GM19372 (cell line): ENCODE results near the gene LVRN.

Experiments used
- ATAC-seq: cut with Tn5 transposase; IDR thresholded peaks from one replicate; pipeline ENCODE4 v1.9.1; 2021; ENCODE audit warnings: mild to moderate bottlenecking, low read depth, moderate library complexity; ENCODE audit not compliant: unreplicated experiment

The LVRN gene

DNA sequence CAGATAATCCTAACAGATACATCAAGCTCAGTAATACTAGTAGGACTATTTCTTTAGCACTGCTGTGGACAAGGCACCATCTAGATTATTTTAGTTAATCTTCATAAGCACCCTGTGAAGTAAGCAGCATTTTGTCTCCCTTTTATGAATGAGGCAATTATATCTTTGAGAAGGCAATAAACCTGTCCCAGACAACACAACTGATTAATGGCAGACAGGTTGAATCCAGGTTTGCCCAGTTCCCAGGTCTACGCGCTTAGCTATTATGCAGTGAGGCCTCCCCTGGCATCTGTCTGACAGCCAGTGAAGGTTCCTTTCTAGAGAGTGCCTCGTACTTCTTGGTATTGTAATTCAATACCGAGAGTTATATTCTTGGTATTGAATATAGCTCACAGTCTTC, 9.7 kb upstream of the LVRN start:
- ATAC-seq, result no peak

DNA sequence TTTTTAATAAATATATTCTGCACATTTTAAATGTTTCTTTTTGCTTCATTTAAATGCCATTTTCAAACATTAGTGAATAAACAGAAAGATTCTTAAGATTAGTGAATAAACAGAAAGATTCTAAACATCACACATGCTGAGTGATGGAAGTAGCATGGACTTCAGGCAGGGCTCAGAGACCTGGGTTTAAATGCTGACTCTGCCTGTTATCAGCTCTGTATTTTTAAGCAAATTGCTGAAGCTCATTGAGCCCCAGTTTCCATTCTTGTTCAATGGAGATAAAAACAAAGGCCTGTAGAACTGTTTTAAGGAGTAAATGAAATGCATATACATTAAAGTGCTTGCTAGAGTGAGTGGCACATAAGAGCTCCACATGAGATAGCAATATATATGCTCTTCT, 8.1 kb upstream of the LVRN start:
- ATAC-seq, result no peak

DNA sequence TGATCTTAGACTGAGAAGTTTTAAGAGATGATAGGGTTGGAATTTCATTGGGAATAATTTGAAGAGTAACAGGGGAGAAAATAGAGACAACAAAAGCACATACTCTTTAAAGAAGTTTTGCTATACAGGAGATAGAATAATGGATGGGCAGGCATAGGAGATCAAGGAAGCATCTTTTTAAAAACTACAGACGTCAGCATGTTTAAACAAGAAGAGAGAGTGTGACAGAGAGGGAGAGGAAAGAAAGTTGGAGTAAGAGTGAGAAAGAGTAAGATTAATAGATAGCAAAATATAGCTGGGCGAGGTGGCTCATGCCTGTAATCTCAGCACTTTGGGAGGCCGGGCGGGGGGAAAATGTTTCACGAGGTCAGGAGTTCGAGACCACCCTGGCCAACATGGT, 5.3 kb upstream of the LVRN start:
- no peak for ATAC-seq

DNA sequence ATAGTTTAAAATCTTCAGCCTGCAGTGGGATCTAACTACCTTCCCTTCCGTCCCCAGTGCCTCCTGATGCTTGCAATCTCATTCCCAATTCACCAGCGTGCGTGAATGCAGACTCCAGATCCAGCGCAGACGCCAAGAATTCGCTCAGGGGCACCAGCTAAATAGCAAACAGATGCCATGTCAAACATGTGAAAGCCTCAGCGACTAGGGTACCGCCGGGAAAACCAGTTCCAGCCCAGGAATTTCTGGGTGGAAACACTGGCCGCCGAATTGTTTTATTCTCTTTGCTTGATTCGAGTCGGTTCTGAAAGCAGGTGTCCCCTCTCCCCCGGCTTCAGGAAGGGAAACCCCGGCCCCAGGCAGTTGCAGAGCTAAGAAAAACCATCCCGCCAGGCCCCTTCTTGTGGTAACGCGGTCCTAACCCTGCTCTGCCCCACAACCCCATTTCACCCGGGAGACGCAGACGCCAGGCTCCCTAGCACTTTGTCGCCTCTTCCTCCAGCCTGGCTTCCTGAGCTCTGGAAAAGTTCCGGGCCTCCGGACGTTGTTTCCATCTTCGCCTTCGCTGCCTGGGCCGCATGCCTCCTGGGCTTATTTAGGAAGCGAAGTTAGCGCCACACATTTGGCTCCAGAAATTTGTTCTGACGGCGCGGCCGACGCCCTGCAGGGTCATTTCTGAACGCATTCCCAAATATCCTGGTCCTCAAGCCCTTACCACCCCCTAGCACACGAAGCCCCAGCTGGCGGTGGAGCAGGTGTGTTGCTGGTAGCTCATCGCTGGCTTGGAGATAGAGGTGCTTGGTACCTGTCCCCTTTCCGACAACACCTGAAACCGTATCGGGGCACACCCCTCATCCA, 665 bp upstream of the LVRN start:
- ATAC-seq, result no peak

DNA sequence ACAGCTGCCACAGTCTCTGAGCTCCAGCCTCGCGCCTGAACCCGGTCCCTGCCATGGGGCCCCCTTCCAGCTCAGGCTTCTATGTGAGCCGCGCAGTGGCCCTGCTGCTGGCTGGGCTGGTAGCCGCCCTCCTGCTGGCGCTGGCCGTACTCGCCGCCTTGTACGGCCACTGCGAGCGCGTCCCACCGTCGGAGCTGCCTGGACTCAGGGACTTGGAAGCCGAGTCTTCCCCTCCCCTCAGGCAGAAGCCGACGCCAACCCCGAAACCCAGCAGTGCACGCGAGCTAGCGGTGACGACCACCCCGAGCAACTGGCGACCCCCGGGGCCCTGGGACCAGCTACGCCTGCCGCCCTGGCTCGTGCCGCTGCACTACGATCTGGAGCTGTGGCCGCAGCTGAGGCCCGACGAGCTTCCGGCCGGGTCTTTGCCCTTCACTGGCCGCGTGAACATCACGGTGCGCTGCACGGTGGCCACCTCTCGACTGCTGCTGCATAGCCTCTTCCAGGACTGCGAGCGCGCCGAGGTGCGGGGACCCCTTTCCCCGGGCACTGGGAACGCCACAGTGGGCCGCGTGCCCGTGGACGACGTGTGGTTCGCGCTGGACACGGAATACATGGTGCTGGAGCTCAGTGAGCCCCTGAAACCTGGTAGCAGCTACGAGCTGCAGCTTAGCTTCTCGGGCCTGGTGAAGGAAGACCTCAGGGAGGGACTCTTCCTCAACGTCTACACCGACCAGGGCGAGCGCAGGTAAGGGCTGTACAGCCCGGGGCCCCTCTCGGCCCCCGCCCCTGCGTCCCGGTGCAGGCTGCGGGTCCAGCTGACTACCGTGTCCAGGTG, 509 bp downstream of the LVRN start:
- no peak for ATAC-seq

DNA sequence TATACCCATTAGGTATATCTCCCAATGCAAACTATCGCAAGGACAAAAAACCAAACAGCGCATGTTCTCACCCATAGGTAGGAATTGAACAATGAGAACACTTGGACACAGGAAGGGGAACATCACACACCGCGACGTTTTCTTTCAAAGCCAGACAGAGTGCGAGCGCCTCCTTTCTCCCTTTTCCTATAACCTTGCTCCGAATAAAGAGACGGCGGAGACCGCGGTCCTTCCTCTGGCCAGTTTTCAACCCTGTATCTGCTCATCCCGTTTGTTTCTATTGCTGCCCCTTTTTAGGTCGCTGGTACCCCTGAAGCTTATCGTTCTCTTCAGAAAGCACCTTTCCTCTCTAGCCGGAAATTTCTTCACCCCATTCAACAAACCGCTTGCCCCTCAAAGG, 1.3 kb downstream of the LVRN start:
- ATAC-seq, result no peak

DNA sequence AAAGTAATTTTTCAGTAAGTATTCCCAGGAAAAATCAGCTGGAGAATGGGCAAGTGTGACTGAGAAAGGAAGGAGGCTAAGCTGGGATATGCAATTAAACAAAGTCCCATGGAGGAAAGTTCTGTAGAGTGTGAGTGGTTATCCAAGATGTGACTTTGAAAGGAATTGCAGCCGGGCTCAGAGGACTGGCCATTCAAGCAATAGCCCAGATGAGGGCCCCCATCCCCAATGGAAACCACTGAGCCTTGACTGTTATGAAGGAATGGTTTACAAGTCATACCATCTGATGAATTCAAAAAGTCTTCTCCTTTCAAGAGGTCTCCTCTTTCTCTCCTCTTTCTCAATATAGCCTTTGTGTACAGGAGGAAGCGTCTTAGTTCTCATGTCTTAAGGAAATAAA, 6.5 kb downstream of the LVRN start:
- ATAC-seq, result no peak

DNA sequence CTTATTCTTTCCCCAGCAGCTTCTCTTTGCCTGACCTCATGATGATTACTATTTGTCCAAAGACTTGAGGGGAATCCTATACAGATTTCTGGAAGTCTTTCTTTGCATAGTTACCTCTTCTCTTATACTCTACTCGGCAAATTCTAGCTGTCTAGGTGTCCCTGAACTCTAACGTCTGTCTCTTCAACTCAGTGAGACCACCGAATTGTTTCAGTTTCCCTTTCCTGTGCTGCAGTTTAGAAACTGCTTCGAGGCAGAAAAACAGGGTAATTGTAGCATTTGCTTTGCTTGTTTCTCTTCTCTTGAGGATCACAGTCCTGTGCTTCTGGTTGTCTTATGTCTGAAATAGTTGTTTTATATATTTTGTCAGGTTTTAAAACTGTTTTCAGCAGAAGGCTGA, 14.8 kb downstream of the LVRN start:
- peak; percentile 82 for ATAC-seq

DNA sequence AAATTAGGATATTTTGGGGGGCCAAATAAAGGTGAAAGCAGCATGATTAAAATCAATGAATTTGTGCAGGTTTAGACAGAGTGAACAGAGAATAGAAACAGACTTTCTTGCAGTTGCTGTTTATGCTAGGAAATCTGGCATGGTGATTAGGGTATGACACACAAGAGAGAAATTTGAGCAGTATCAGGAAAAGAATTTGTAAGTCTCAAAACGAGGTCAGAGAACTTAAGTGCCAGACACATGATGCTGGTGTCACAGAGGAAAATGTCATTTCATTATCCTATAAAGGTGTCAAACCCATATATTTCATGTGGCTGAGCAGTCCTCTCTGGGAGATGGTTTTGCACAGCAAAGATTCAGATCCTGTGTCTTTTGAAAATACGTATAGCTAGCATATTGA, 15.7 kb downstream of the LVRN start:
- ATAC-seq, result no peak

DNA sequence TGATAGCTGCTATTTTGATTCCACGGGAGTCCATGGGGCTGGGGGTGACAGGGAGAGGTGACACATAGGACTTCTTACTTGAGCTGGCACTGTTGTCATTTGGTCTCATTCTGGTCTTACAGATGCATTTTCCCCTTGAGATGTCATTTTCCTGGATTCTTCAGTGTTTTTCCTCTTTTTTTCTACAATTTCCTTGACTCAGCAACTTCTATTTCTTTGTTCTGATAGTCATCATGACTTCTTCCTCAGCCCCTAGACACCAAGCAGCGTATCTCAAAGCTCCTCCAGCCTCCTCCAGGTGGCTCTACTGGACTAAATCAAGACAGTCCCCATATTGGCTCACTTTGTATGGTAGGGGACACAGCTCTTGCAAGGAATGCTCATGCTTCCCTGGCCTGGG, 16.5 kb downstream of the LVRN start:
- no peak for ATAC-seq

DNA sequence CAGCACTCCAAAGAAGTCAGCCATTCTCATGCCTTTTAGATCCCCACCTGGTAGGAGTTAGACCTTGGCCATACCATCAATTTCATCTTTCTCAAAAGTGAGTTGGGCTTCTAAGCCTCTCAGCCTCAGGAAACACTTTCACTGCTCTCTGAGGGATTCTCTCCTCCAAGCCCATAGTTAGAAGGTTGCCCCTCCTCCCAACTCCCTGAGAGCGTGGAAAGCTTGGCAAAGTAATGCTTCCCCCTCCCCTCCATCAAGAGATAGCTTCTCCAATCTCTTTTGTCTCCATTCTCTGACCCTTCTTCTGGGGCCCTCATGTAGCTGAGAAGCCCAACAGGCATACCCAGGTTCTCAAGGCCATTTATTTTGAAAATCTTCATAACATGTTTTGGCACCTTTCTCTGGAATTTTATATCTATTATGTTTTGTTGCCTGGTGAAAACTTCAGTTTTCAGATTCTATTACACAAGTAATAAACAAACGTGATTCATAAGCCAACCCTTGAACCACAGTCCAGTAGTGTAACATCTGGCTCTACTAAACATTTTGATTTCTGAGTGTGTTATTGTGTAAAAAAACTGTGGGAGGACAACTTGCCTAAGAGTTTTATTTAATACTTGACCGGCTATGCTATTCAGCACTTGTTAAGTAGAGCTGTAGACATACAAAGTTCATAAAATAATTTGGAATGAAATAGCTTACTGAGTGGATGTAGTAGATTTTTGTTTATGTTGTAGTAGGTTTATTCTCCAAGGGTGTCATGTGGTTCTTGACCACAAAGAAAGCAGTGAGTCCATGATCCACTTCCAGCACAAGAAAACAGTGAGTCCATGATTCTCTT, 17.1 kb downstream of the LVRN start:
- ATAC-seq, result no peak

DNA sequence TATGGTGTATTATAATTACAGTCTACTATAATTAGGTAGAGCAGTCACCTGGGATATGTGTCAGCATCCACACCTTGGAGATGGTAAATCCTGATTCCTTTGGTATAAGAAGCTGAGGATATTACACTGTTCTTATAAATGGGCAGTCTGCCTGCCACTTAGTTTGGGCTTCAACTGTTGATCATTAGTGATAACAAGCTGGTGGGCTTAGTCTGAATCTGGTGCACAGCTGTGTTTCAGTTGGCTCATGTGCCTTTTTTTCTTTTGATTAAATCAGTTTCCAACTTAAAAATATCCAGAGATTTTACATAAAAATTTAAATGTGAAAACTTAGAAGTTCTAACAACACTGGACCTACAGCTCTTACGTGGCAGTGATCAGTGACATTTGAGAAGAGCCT, 21.2 kb downstream of the LVRN start:
- ATAC-seq, result no peak

DNA sequence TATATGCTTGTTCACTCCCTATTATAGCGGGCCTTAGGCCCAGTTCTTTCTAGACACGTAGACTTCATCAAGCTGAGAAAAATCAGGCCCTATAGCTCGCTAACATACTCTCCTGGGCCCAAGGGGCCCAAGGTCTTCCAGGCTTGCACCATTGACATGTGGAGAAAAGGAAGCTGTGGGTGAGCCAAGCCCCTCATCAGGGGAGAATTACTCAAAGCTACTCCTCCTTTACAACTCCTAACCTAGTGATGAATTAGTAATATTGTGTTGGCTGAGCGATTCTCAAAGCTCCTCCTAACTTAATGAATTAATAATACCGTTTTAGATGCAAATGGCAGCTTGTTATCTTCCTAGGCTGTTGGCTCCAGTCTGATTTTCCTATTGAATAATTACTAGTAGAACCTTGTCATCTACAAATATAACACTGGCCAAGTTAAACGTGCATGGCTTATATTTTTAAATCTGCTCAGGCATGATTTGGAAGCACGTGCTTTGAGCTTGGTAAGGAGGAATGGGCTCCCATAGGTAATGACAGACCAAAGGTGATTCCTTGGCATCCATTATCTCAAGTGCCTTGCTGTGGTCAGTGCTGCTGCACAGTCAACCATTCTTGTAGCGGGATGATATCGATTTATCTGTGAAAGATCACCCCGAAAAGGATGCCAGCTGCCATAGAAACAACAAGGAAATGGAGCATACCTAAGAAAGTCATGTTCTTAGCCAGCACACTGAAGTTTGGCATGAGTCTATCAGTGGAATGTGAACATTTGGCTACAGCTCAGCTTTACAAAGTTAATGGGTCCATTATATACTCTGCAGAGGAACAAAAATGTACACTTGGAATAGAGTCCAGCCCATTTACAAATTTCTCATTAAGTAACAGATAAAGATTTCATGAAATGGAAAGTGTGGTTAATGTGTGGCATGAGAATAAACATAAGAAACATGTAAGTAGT, 23.8 kb downstream of the LVRN start:
- ATAC-seq, result no peak

DNA sequence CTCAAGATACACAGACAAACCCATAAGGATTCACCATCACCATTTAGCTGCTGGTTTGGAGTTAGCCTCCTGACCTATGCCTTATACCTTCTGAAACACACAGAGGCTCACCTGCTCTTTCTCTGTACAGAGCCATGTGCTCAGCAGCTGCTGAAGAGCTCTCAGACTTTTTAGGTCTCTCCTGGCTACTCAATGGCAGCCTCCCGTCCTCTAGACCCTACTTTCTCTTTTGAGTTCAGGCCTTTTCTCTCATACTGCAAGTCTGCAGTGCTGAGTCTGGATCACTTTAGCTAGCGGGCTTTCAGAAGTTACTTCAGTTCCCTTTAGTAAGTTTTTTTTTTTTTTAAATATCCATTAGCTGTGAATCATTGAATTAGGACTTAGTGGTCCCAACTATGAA, 25.7 kb downstream of the LVRN start:
- no peak for ATAC-seq

DNA sequence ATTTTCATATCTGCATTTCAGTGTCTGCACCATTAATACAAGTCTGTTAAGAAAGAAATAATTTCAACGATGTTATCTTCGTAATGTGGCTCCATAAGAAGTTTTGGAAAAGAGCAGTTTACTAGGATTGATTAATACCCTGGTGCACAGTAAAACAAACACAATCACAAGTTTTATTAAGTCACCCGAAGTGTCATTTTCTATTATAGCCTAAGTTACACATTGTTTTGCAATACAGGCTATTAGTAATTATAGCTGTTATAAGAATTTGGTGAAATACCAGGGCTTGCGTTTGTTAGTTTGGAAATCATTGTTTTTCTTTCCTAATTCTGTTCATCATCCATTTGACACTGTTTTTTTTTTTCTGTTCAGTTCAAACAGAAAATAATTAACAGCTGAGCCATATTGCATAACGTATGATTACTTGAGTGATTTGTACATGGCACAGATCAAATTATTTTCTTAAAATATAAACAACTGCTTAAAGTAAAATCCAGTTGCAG, 30.6 kb downstream of the LVRN start:
- no peak for ATAC-seq

DNA sequence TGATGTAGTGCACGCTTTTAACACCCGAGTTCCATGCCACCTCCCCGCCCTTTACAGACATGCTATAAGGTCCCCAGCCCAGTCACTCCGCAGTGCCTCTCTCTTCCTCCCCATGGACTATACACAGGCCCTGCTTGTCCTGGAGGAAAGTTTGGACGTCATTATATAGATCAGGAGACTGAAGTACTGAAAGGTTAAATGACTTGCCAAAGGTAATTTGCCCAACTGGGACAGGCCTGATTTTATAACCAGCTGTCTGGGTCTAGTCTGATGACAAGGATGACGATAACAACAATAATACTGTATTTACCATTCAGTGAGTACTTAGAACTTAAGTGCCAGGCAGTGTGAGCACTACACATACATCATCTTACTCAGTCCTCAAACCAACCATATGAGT, 33.1 kb downstream of the LVRN start:
- ATAC-seq, result no peak

DNA sequence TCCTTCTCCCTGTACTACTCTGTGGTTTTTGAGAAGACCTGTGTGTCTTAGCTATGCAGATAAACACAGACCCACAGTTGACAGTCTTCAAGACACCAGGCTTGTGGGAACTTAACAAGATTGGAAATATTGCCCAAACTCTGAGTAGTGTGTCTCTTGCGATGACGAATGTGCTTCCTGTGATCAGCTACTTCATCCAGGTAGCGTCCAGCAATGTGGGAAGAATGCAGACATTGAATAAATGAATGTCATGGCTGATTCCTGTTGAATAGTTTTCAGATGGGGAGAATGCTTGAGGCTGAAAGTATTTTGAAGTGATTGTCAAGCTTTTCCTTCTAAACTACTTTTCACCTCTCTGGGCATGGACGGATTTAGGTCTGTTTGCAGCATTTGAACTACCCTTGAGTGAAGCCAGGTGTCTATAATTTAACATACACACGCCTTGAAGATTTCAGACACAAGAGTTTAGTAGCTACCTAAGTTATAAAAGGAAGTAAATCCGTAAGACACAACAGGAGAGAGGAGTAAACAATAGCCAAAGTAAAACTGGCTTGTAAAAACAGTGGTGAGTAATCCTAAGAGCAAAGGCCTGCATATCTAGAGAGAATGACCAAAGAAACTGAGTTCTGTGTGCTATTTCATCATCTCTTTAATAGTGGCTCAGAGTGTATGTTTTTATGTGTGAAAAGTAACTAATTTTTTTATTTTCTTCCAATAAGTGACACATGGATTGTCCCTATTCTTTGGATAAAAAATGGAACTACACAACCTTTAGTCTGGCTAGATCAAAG, 40.0 kb downstream of the LVRN start:
- ATAC-seq, result no peak

DNA sequence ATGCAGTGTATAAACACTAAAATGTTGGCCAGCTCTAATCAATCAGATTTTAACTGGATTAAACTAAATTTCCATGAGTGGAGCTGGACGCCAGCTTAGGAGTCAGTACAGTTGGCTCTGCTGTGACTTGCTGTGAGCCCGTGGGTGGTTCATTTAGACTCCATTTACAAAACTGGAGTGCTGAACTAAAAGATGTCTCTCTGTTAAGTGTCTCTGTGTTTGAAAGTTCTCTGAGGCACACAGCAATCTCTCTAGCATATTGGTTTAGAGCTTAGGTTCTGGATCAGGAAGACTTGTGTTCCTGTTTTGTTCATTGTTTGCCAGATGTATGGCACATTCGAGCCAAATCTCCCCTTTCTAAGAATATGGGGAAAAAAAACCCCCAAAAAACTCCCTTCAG, 42.0 kb downstream of the LVRN start:
- ATAC-seq, result no peak

DNA sequence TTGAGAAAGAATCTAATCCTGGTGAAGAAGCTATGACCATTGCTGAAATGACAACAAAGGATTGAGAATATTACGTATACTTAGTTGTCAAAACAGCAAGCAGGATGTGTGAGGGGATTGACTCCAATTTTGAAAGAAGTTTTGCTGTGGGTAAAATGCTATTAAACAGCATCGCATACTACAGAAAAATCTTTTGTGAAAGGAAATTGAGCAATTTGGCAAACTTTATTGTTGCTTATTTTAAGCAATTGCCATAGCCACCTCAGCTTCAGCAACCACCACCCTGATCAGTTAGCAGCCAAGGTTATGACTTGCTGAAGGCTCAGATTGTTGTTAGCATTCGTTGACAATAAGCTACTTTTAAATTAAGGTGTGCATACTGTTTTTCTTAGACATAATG, 47.5 kb downstream of the LVRN start:
- no peak for ATAC-seq
